Aorta (tissue), 5 donors: Measurements from ENCODE around the gene FAM53A. TPM values are rescaled to one million over a fixed set of nuclear protein-coding genes. Genes with fewer than 3 reads are reported as not detected.
A peak's percentile ranks its signal among the peaks of the same experiment; 100 is the strongest.
"Not testable (repeated sequence)": the region's sequence is repeated elsewhere in the genome, so short reads cannot be mapped to it uniquely, and the experiment has no call there.

Experiments
- ATAC-seq: fragments of 200-7000 bp; cut with Tn5 transposase; one replicate; pipeline ENCODE4 v1.9.1; 2022; ENCODE audit warnings: moderate library complexity; ENCODE audit not compliant: low FRiP score
- DNase-seq, 2 donors: peaks; one replicate each; pipeline ENCODE4 v3.0.0-alpha.2; 2020
- H3K27ac ChIP-seq, 2 donors: one replicate each; pipeline ENCODE4 v1.5.1; 2013; ENCODE audit warnings: low read length in 2 of 2, mild to moderate bottlenecking in 2 of 2, moderate library complexity in 2 of 2, control low read depth in 1 of 2, inconsistent platforms in 1 of 2, low read depth in 1 of 2
- H3K27me3 ChIP-seq, 2 donors: one replicate each; pipeline ENCODE4 v1.6.1; 2013; ENCODE audit warnings: control low read depth in 1 of 2, low read length in 1 of 2, mild to moderate bottlenecking in 1 of 2, moderate library complexity in 1 of 2; ENCODE audit not compliant: insufficient read depth in 2 of 2, control insufficient read depth in 1 of 2
- H3K36me3 ChIP-seq, 2 donors: one replicate each; pipeline ENCODE4 v1.6.1; 2013; ENCODE audit warnings: control low read depth in 1 of 2, low read length in 1 of 2, mild to moderate bottlenecking in 1 of 2; ENCODE audit not compliant: insufficient read depth in 2 of 2, control insufficient read depth in 1 of 2
- H3K4me1 ChIP-seq, 2 donors: one replicate each; pipeline ENCODE4 v1.6.1; 2013; ENCODE audit warnings: low read length in 2 of 2, control low read depth in 1 of 2, mild to moderate bottlenecking in 1 of 2, moderate library complexity in 1 of 2; ENCODE audit not compliant: insufficient read depth in 2 of 2, control insufficient read depth in 1 of 2
- H3K4me3 ChIP-seq, 2 donors: one replicate each; pipeline ENCODE4 v1.5.1; 2013; ENCODE audit warnings: low read length in 2 of 2, control low read depth in 1 of 2, mild to moderate bottlenecking in 1 of 2
- H3K9me3 ChIP-seq: one replicate; pipeline ENCODE4 v1.6.1; 2013; ENCODE audit warnings: mild to moderate bottlenecking, low read length; ENCODE audit not compliant: control insufficient read depth
- WGBS, 2 donors: extraction: QIAGEN DNeasy Blood & Tissue Kit; methylation state at CpG; one replicate each; pipeline ENCODE4 v1.1.7; 2013; 5-methylcytosine and 5-hydroxymethylcytosine counted together
- intact Hi-C, 2 donors: fragments of 100-400 bp; cut with DNase I; formaldehyde crosslinking; loops; one replicate each; pipeline versions ENCODE4 v1.14.2 to v1.15.0; 2022
- polyA plus RNA-seq, 2 donors: library from polyadenylated mRNA; stranded (reverse); fragments of 200-250 nt; gene quantifications; one replicate each; pipeline ENCODE4 v1.2.3, GENCODE V29; 2013
- total RNA-seq, 2 donors: library from RNA; stranded (reverse); fragmentation: NEBNext Ultra II Directional; extraction: Animal tissue kit (Norgen Biotek cat#: 25700); gene quantifications; one replicate each; pipeline ENCODE4 v1.2.1, GENCODE V29; 2021
- donor health status: healthy with polysubstance abuse.
- donor health status: Bipolar disorder and iron deficiency.
- donor health status: DM: no; HTN: no; CAD: no.
- donor health status: DM: no; HTN: no; CAD: no.
- donor health status: DM: yes; HTN: yes; CAD: no.

FAM53A gene
- total and polyA plus RNA-seq, 4 donors: 0.77 to 1.9 (median 1.5) TPM; not detected in 1

- peak; percentile 22 to 29 for DNase-seq
- H3K9me3 ChIP-seq, ATAC-seq, H3K4me3 ChIP-seq, H3K27ac ChIP-seq, intact Hi-C loops, H3K4me1 ChIP-seq, H3K36me3 ChIP-seq, H3K27me3 ChIP-seq: not testable (repeated sequence)
- 91 to 93% methylated on average over 23 of the region's 23 CpGs for WGBS, 2 donors
Observed at GRCh38 chr4:1607436-1608195, 76.5 kb downstream of the FAM53A start.

GRCh38 chr4:1604706-1605205 is 79.4 kb downstream of the FAM53A start:
- H3K27me3 ChIP-seq: peaks cover 0 to 2% of the 10 kb centered on the region in 2 donors
- intact Hi-C loops: no loop called here
- H3K27ac ChIP-seq: no peak overlapping the region
- H3K4me3 ChIP-seq: no peak overlapping the region
- WGBS, 2 donors: 23 to 29% methylated on average over 16 to 19 of the region's 19 CpGs
- ATAC-seq (no peak), DNase-seq (peak; percentile 35 to 59)
- no peaks in the 10 kb centered on the region for H3K4me1 ChIP-seq
- H3K9me3 ChIP-seq: no peaks in the 10 kb centered on the region
- no peaks in the 10 kb centered on the region for H3K36me3 ChIP-seq

- H3K9me3 ChIP-seq: no peaks in the 10 kb centered on the region
- DNase-seq: peak; percentile 42 to 61
- 47 to 49% methylated on average over 22 to 23 of the region's 23 CpGs for WGBS, 2 donors
- H3K36me3 ChIP-seq: no peaks in the 10 kb centered on the region
- no peak overlapping the region for H3K4me3 ChIP-seq
- no peak for ATAC-seq
- H3K4me1 ChIP-seq: no peaks in the 10 kb centered on the region
- peaks cover 0 to 2% of the 10 kb centered on the region in 2 donors for H3K27me3 ChIP-seq
- intact Hi-C loops: no loop called here
- H3K27ac ChIP-seq: no peak overlapping the region
Observed at GRCh38 chr4:1604181-1604705, 79.9 kb downstream of the FAM53A start.

- no peak overlapping the region for H3K27ac ChIP-seq
- H3K4me1 ChIP-seq: no peaks in the 10 kb centered on the region
- no peaks in the 10 kb centered on the region for H3K36me3 ChIP-seq
- WGBS, 2 donors: 70 to 71% methylated on average over 14 to 17 of the region's 17 CpGs
- intact Hi-C loops: no loop called here
- DNase-seq (peak; percentile 30 to 47), ATAC-seq (no peak)
- H3K4me3 ChIP-seq: no peak overlapping the region
- no peaks in the 10 kb centered on the region for H3K9me3 ChIP-seq
- peaks cover 0 to 2% of the 10 kb centered on the region in 2 donors for H3K27me3 ChIP-seq
Observed at GRCh38 chr4:1603413-1604135, 80.5 kb downstream of the FAM53A start.

- Histone ChIP-seq H3K27me3 (peaks cover 0 to 2% of the 10 kb centered on the region in 2 donors), H3K4me3 (no peak overlapping the region), H3K27ac (no peak overlapping the region), H3K9me3 (no peaks in the 10 kb centered on the region), H3K4me1 (no peaks in the 10 kb centered on the region), H3K36me3 (no peaks in the 10 kb centered on the region)
- intact Hi-C loops: no loop called here
- ATAC-seq (no peak), DNase-seq (peak; percentile 32 to 67)
- 74 to 77% methylated on average over 41 to 43 of the region's 43 CpGs for WGBS, 2 donors
Observed at GRCh38 chr4:1602655-1603412, 81.3 kb downstream of the FAM53A start.

DNA sequence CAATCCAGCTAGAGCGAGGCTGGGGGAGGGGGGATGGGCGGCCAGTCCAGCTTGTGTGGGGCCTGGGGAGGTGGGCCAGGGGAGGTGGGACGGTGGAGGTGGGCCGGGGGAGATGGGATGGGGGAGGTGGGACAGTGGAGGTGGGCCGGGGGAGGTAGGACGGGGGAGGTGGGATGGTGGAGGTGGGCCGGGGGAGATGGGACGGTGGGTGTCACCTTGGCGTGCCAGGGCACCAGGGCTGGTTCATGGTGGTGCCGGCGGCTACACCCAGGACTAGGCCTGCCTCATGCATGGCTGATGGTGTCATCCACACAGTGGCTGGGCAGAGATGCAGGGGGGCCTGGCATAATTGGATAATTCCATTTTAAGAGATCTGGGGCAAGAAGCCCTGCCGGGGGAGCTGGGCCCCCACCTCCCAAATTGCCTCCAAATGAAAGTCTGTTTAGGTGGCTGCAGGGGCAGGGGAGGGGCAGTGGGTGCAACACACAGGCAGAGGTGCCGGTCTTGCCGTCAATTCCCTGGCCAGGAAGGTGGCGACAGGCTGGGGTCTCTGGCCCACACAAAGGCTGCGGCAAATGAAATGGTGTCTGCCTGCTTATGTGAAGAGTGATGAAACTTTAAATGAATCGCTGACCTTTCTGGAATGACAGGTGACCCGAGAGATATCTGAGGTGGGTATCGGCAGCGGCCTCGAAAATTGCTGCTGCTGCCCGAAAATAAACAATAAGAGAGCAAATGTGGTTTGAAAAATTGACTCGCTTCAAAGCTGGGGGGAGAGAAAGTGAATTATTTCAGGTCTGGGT is 82.1 kb downstream of the FAM53A start:
- 89% methylated on average over 17 to 23 of the region's 23 CpGs for WGBS, 2 donors
- H3K27ac ChIP-seq: no peak overlapping the region
- H3K27me3 ChIP-seq: peaks cover 0 to 2% of the 10 kb centered on the region in 2 donors
- no peaks in the 10 kb centered on the region for H3K36me3 ChIP-seq
- H3K4me3 ChIP-seq: no peak overlapping the region
- intact Hi-C loops: no loop called here
- no peaks in the 10 kb centered on the region for H3K9me3 ChIP-seq
- ATAC-seq (no peak), DNase-seq (peak; percentile 30 to 63)
- no peaks in the 10 kb centered on the region for H3K4me1 ChIP-seq

GRCh38 chr4:1601533-1601835 is 82.6 kb downstream of the FAM53A start:
- Histone ChIP-seq H3K27me3 (peaks cover 0 to 2% of the 10 kb centered on the region in 2 donors), H3K4me1 (no peaks in the 10 kb centered on the region), H3K4me3 (no peak overlapping the region), H3K36me3 (no peaks in the 10 kb centered on the region), H3K27ac (no peak overlapping the region), H3K9me3 (no peaks in the 10 kb centered on the region)
- intact Hi-C loops: no loop called here
- 94 to 96% methylated on average over 4 to 6 of the region's 6 CpGs for WGBS, 2 donors
- ATAC-seq (no peak), DNase-seq (no peak)
